Astrocyte (in vitro differentiated cells and primary cell): ENCODE results near the gene RBM20. TPM values are rescaled to one million over a fixed set of nuclear protein-coding genes. Genes with fewer than 3 reads are reported as not detected.

Source experiments
- DNase-seq: peaks from one replicate; pipeline ENCODE4 v3.0.0-alpha.2; 2010; ENCODE audit warnings: low read depth
- FAIRE-seq: peaks from 2 replicates; lab custom pipeline; 2011; peaks lifted over from hg19 to GRCh38; lab: Jason Lieb, UNC
- H2AFZ ChIP-seq: 2 replicates; pipeline ENCODE4 v1.6.0; 2012; ENCODE audit warnings: low read depth, low read length, inconsistent platforms
- H3K27ac ChIP-seq: 2 replicates; pipeline ENCODE4 v1.5.1; 2011; ENCODE audit warnings: low read depth, low read length, inconsistent platforms
- H3K27me3 ChIP-seq: 2 replicates; pipeline ENCODE4 v1.6.0; 2011; ENCODE audit warnings: low read length, inconsistent platforms; ENCODE audit not compliant: insufficient read depth
- H3K36me3 ChIP-seq: 2 replicates; pipeline ENCODE4 v1.5.1; 2011; ENCODE audit warnings: low read length, inconsistent platforms; ENCODE audit not compliant: insufficient read depth
- H3K4me1 ChIP-seq: 2 replicates; pipeline ENCODE4 v1.5.1; 2011; ENCODE audit warnings: low read length, inconsistent platforms; ENCODE audit not compliant: insufficient read depth
- H3K4me2 ChIP-seq: 2 replicates; pipeline ENCODE4 v1.6.0; 2012; ENCODE audit warnings: low read length, inconsistent platforms
- H3K4me3 ChIP-seq: 2 replicates; pipeline ENCODE4 v1.5.1; 2011; ENCODE audit warnings: low read depth, mild to moderate bottlenecking, low read length, inconsistent platforms; ENCODE audit not compliant: insufficient read depth
- H3K79me2 ChIP-seq: 2 replicates; pipeline ENCODE4 v1.6.0; 2012; ENCODE audit warnings: mild to moderate bottlenecking, low read length, inconsistent platforms; ENCODE audit not compliant: insufficient read depth
- H3K9ac ChIP-seq: 2 replicates; pipeline ENCODE4 v1.6.0; 2012; ENCODE audit warnings: mild to moderate bottlenecking, low read length, inconsistent platforms
- H3K9me3 ChIP-seq: 2 replicates; pipeline ENCODE4 v1.5.1; 2012; ENCODE audit warnings: low read depth, mild to moderate bottlenecking, low read length, inconsistent platforms; ENCODE audit not compliant: insufficient read depth
- H4K20me1 ChIP-seq: 2 replicates; pipeline ENCODE4 v1.6.0; 2012; ENCODE audit warnings: low read length, inconsistent platforms; ENCODE audit not compliant: insufficient read depth
- H3K27ac Mint-ChIP-seq: one replicate; pipeline ENCODE4 v1.8.0; 2021; ENCODE audit warnings: mild to moderate bottlenecking, mixed read lengths; ENCODE audit not compliant: unreplicated experiment
- H3K27me3 Mint-ChIP-seq: one replicate; pipeline ENCODE4 v1.8.0; 2021; ENCODE audit warnings: low read depth, mixed read lengths; ENCODE audit not compliant: unreplicated experiment
- H3K36me3 Mint-ChIP-seq: one replicate; pipeline ENCODE4 v1.8.0; 2021; ENCODE audit warnings: low read depth, mixed read lengths; ENCODE audit not compliant: unreplicated experiment
- H3K4me1 Mint-ChIP-seq: one replicate; pipeline ENCODE4 v1.8.0; 2021; ENCODE audit warnings: low read depth, mixed read lengths; ENCODE audit not compliant: unreplicated experiment
- H3K4me3 Mint-ChIP-seq: one replicate; pipeline ENCODE4 v1.8.0; 2021; ENCODE audit warnings: mild to moderate bottlenecking, moderate library complexity, mixed read lengths; ENCODE audit not compliant: unreplicated experiment
- H3K9me3 Mint-ChIP-seq: one replicate; pipeline ENCODE4 v1.8.0; 2021; ENCODE audit warnings: mild to moderate bottlenecking, mixed read lengths; ENCODE audit not compliant: unreplicated experiment
- EZH2 ChIP-seq: IDR thresholded peaks from 2 replicates; pipeline ENCODE4 v1.6.1; 2012; ENCODE audit warnings: mild to moderate bottlenecking, low read length, inconsistent platforms; ENCODE audit not compliant: insufficient read depth
- total RNA-seq: library from RNA; stranded (reverse); gene quantifications from 2 replicates; pipeline ENCODE4 v1.2.1, GENCODE V29; 2021
- TF ChIP-seq, protein P1 (sequence below): IDR thresholded peaks from 2 replicates; pipeline ENCODE4 v1.5.1; 2011; ENCODE audit warnings: low read depth, mild to moderate bottlenecking, inconsistent platforms, low read length, moderate library complexity; ENCODE audit not compliant: insufficient read depth

The RBM20 gene
- total RNA-seq, 1 donor from 2014 or later, result 1.5 TPM

DNA sequence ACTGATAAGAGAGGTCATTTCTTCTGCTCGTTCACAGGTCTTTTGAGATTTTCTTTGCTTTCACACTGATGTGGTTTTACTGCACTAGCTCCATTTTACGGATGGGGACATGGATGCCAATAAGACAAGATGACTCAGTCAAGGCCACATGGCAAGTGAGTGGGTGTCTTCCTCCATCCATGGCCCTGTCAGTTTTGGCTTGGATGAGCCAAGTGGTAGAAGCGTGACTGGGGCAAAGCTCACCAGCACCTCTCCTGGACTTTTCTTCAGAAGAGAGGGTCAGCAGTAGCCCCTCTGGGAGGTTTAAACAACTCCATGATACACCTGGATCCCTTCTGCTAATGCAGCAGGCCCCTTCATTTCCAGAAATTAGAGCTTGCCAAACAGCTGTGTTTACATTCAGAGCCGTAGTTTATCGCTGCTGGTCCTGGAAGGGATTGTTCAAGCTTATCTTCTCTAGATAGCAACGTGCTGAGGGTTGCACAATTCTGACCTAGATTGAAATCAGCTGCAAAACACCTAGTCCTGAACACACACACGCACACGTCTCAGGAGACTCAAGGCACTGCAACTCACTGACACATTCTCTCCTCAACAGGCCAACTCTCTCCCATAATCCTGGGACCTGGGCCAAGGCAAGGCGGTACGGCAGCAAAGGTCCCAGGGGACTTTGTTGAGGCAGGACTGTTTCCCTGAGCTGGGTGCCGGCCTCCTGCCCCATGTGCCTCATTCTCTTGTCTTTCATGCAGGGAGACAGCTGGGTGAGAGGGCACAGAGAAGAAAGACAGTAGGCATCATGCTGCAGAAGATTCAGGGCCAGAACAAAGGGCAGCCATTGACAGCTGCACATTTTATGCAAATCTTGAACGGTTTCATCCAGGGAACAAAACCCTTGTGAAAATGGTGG lies 213.4 kb downstream of the RBM20 start:
- no peak overlapping the region for H2AFZ ChIP-seq
- no peak for FAIRE-seq
- no peaks in the 10 kb centered on the region for H4K20me1 ChIP-seq
- no peaks in the 10 kb centered on the region for H3K9me3 ChIP-seq
- H3K4me3 ChIP-seq, result no peak overlapping the region
- H3K79me2 ChIP-seq, result no peaks in the 10 kb centered on the region
- no peaks in the 10 kb centered on the region for H3K36me3 ChIP-seq
- H3K9ac ChIP-seq, result no peak overlapping the region
- Mint-ChIP-seq H3K4me3 (no peak overlapping the region), H3K9me3 (peaks cover 3% of the 10 kb centered on the region), H3K36me3 (no peaks in the 10 kb centered on the region), H3K27me3 (peaks cover 2% of the 10 kb centered on the region), H3K27ac (no peak overlapping the region), H3K4me1 (peaks cover 11% of the 10 kb centered on the region)
- no peak overlapping the region for H3K27ac ChIP-seq
- DNase-seq, result peak; percentile 61
- no peaks in the 10 kb centered on the region for H3K4me1 ChIP-seq
- no peak overlapping the region for H3K4me2 ChIP-seq
- H3K27me3 ChIP-seq, result no peaks in the 10 kb centered on the region
- no peak for TF ChIP-seq EZH2
- TF ChIP-seq, protein P1, sequence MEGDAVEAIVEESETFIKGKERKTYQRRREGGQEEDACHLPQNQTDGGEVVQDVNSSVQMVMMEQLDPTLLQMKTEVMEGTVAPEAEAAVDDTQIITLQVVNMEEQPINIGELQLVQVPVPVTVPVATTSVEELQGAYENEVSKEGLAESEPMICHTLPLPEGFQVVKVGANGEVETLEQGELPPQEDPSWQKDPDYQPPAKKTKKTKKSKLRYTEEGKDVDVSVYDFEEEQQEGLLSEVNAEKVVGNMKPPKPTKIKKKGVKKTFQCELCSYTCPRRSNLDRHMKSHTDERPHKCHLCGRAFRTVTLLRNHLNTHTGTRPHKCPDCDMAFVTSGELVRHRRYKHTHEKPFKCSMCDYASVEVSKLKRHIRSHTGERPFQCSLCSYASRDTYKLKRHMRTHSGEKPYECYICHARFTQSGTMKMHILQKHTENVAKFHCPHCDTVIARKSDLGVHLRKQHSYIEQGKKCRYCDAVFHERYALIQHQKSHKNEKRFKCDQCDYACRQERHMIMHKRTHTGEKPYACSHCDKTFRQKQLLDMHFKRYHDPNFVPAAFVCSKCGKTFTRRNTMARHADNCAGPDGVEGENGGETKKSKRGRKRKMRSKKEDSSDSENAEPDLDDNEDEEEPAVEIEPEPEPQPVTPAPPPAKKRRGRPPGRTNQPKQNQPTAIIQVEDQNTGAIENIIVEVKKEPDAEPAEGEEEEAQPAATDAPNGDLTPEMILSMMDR, result no peak

DNA sequence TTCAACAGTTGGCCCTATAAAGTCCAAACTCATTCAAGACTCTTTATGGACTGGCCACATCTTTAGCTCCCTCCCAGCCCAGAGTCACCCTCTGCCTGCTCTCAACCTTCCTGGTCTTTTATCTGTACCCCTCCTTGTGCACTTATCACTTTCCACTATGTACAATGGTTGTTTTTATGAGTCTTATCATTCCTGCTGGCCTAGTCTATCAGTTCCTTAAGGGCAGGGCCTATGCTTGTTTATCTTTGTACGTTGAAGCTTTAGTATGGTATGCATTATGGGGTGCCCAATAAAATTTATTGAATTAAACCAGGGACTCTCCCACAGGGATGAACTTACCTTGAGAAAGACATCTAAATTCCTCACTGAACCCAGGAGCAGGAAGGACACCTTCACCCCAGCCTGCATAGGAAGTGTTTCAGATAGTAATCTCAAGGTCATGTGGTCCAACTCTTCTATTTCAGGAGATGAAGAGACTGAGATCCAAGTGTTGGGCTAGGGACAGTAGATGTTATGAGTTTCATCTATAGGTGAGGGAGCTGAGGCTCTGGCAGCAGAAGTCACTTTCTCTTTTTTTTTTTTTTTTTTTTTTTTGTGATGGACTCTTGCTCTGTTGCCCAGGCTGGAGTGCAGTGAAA lies 214.3 kb downstream of the RBM20 start:
- no peaks in the 10 kb centered on the region for H3K27me3 ChIP-seq

More for the DNA sequence above, 214.3 kb downstream of the RBM20 start:
- no peak for FAIRE-seq
- Mint-ChIP-seq H3K4me1 (peaks cover 5% of the 10 kb centered on the region), H3K4me3 (no peak overlapping the region), H3K27me3 (peaks cover 2% of the 10 kb centered on the region), H3K27ac (no peak overlapping the region), H3K36me3 (no peaks in the 10 kb centered on the region), H3K9me3 (peaks cover 3% of the 10 kb centered on the region)
- H3K4me1 ChIP-seq, result no peaks in the 10 kb centered on the region
- no peak overlapping the region for H3K4me2 ChIP-seq
- no peaks in the 10 kb centered on the region for H4K20me1 ChIP-seq
- TF ChIP-seq, protein P1, result no peak
- H3K9ac ChIP-seq, result no peak overlapping the region
- no peaks in the 10 kb centered on the region for H3K9me3 ChIP-seq
- H3K4me3 ChIP-seq, result no peak overlapping the region
- H3K79me2 ChIP-seq, result no peaks in the 10 kb centered on the region
- no peak for DNase-seq
- no peak overlapping the region for H2AFZ ChIP-seq
- no peaks in the 10 kb centered on the region for H3K36me3 ChIP-seq
- no peak overlapping the region for H3K27ac ChIP-seq
